ENCODE measurements around the gene KEAP1. TPM values are rescaled to one million over a fixed set of nuclear protein-coding genes. Genes with fewer than 3 reads are reported as not detected.

Gene KEAP1
- total and polyA plus RNA-seq, 9 of the 15 experiments (the other 6 are each of a cell fraction or from before 2014, with no cell fraction given) = 2.1 to 95.6 (median 64.3) TPM

- TF ChIP-seq THRB (CRISPR knock-in tag; conservative IDR thresholded peaks at IDR 0.05) (no peak), U2AF1 (optimal IDR thresholded peaks at IDR 0.05; ENCODE audit: low read depth, low read length) (no peak), EZH2 (IDR thresholded peaks at IDR 0.05; ENCODE audit: borderline replicate concordance, low read depth, low read length) (no peak), ZBTB11 (CRISPR knock-in tag; IDR thresholded peaks at IDR 0.05) (no peak), CBX3 (IDR thresholded peaks at IDR 0.05; ENCODE audit: borderline replicate concordance in 1 of 2, low read length in 2 of 2) (0 out of 3 replicates have a peak, but pooled peaks of 1 of the 2 experiments have one; percentile 6), STAT5A (IDR thresholded peaks at IDR 0.05; ENCODE audit: borderline replicate concordance, low read length) (no peak), EP300 (IDR thresholded peaks at IDR 0.05; ENCODE audit: low read length) (no peak), RBM25 (IDR thresholded peaks at IDR 0.05; ENCODE audit: low read depth, low read length, severe bottlenecking) (no peak), ZNF197 (CRISPR knock-in tag; IDR thresholded peaks at IDR 0.05; ENCODE audit: low read depth) (no peak), FOXK2 (conservative IDR thresholded peaks at IDR 0.05 in 1 of 2, IDR thresholded peaks at IDR 0.05 in 1 of 2; ENCODE audit: low read depth in 2 of 2) (no peak), SMARCA4 (IDR thresholded peaks at IDR 0.05) (no peak), SP1 (CRISPR knock-in tag; IDR thresholded peaks at IDR 0.05) (0 out of 2 replicates have a peak, but pooled peaks have one; percentile 30), CHD4 (IDR thresholded peaks at IDR 0.05; ENCODE audit: insufficient read depth, insufficient replicate concordance, low read depth, low read length, poor library complexity, severe bottlenecking) (no peak), SIX5 (IDR thresholded peaks at IDR 0.05; ENCODE audit: borderline replicate concordance in 1 of 2, insufficient read depth in 1 of 2, low read depth in 1 of 2, low read length in 2 of 2) (no peak), DEAF1 (CRISPR knock-in tag; IDR thresholded peaks at IDR 0.05) (no peak), KLF6 (CRISPR knock-in tag; IDR thresholded peaks at IDR 0.05; ENCODE audit: borderline replicate concordance) (no peak), KLF1 (tag; IDR thresholded peaks at IDR 0.05) (no peak)
- TF ChIP-seq, protein P1, sequence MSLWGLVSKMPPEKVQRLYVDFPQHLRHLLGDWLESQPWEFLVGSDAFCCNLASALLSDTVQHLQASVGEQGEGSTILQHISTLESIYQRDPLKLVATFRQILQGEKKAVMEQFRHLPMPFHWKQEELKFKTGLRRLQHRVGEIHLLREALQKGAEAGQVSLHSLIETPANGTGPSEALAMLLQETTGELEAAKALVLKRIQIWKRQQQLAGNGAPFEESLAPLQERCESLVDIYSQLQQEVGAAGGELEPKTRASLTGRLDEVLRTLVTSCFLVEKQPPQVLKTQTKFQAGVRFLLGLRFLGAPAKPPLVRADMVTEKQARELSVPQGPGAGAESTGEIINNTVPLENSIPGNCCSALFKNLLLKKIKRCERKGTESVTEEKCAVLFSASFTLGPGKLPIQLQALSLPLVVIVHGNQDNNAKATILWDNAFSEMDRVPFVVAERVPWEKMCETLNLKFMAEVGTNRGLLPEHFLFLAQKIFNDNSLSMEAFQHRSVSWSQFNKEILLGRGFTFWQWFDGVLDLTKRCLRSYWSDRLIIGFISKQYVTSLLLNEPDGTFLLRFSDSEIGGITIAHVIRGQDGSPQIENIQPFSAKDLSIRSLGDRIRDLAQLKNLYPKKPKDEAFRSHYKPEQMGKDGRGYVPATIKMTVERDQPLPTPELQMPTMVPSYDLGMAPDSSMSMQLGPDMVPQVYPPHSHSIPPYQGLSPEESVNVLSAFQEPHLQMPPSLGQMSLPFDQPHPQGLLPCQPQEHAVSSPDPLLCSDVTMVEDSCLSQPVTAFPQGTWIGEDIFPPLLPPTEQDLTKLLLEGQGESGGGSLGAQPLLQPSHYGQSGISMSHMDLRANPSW (CRISPR knock-in tag; IDR thresholded peaks at IDR 0.05) = no peak
Observed at GRCh38 chr19:10544753-10545251, 41.6 kb upstream of the KEAP1 start (continued).

Data from K562 (cell line).